Measurements from ENCODE around the gene SPINT2.
"Not testable (repeated sequence)": the region's sequence is repeated elsewhere in the genome, so short reads cannot be mapped to it uniquely, and the experiment has no call there.

Gene SPINT2

GRCh38 chr19:38264486-38265212 lies at the start of gene SPINT2:
Gene SPINT2 (plus strand): TSS chr19:38264573. CDS start chr19:38264893, 320 bp downstream.
- peak; percentile 75 for DNase-seq

GRCh38 chr19:38216785-38217641 lies 47.4 kb upstream of the SPINT2 start:
- no peak for DNase-seq

GRCh38 chr19:38218204-38218603 lies 46.2 kb upstream of the SPINT2 start:
- DNase-seq, result no peak

GRCh38 chr19:38219221-38219620 lies 45.2 kb upstream of the SPINT2 start:
- no peak for DNase-seq

- no peak for DNase-seq
Observed at GRCh38 chr19:38221421-38221820, 43.0 kb upstream of the SPINT2 start.

- no peak for DNase-seq
Observed at GRCh38 chr19:38221919-38222830, 42.2 kb upstream of the SPINT2 start.

GRCh38 chr19:38223119-38223523 lies 41.3 kb upstream of the SPINT2 start:
- no peak for DNase-seq

- DNase-seq, result no peak
Observed at GRCh38 chr19:38223617-38224013, 40.8 kb upstream of the SPINT2 start.

GRCh38 chr19:38224014-38224862 lies 40.1 kb upstream of the SPINT2 start, which contains the start of gene DPF1:
Gene DPF1 (minus strand): TSS chr19:38224222. CDS start chr19:38224142, 80 bp downstream.
- peak; percentile 88 for DNase-seq

GRCh38 chr19:38224863-38225218 lies 39.5 kb upstream of the SPINT2 start:
- not testable (repeated sequence) for DNase-seq

- no peak for DNase-seq
Observed at GRCh38 chr19:38227287-38228004, 36.9 kb upstream of the SPINT2 start.

- no peak for DNase-seq
Observed at GRCh38 chr19:38228005-38228377, 36.4 kb upstream of the SPINT2 start.

- DNase-seq, result no peak
Observed at GRCh38 chr19:38228491-38229439, 35.6 kb upstream of the SPINT2 start.

GRCh38 chr19:38229585-38230073 lies 34.7 kb upstream of the SPINT2 start:
- peak; percentile 95 for DNase-seq

- not testable (repeated sequence) for DNase-seq
Observed at GRCh38 chr19:38230506-38231133, 33.8 kb upstream of the SPINT2 start.

- no peak for DNase-seq
Observed at GRCh38 chr19:38231918-38232317, 32.5 kb upstream of the SPINT2 start.

GRCh38 chr19:38233740-38234251 lies 30.6 kb upstream of the SPINT2 start:
- peak; percentile 91 for DNase-seq

- DNase-seq, result no peak
Observed at GRCh38 chr19:38234615-38235014, 29.8 kb upstream of the SPINT2 start.

GRCh38 chr19:38239816-38240215 lies 24.6 kb upstream of the SPINT2 start:
- no peak for DNase-seq

Data from hematopoietic multipotent progenitor cell treated with erythropoietin and hydrocortisone succinate and interleukin-3 and kit ligand, for 4 days (in vitro differentiated cells).